ENCODE data around the gene SNRPB.

Gene SNRPB

DNA sequence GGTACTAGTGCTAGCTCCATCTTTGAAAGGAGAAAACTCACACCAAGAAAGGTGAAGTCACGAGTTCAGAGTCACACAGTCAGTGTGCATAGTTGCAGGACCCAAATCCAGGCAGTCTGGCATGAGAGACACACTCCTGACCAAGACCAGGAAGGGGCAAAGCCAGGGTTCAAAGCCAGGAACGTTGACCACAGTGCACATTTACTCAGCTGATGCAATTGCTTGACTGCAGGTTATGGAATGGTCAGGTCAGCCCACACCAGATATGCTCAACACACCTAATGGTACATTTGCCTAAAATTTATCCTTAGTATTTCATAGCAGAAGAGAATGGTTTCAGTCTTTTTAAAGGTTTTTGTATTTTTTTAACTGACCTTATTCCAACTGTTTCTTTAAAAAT, 52.2 kb downstream of the SNRPB start:
- Histone ChIP-seq H3K9ac (ENCODE audit: low read length) (no peak overlapping the region), H2AFZ (ENCODE audit: low read length) (no peak overlapping the region), H3F3A (ENCODE audit: insufficient read depth, low read length) (no peaks in the 10 kb centered on the region), H3K9me3 (ENCODE audit: low read length) (no peaks in the 10 kb centered on the region), H3K27me3 (ENCODE audit: insufficient read depth, low read length) (no peaks in the 10 kb centered on the region; the same call in 1 of the 2 replicates), H3K27ac (ENCODE audit: low read depth, low read length, poor library complexity, severe bottlenecking) (no peak overlapping the region), H3K4me1 (ENCODE audit: insufficient read depth, low read length, severe bottlenecking) (no peaks in the 10 kb centered on the region), H3K79me2 (ENCODE audit: insufficient read depth, low read length) (no peaks in the 10 kb centered on the region), H3K4me3 (ENCODE audit: low read depth, low read length, poor library complexity, severe bottlenecking) (no peak overlapping the region), H3K4me2 (ENCODE audit: low read length) (no peak overlapping the region), H4K20me1 (ENCODE audit: insufficient read depth, low read length) (no peaks in the 10 kb centered on the region), H3K36me3 (ENCODE audit: insufficient read depth, low read length) (no peaks in the 10 kb centered on the region), H3K9me2 (ENCODE audit: low read depth, low read length) (no peaks in the 10 kb centered on the region)
- no peak for TF ChIP-seq EZH2 (IDR thresholded peaks at IDR 0.05; ENCODE audit: borderline replicate concordance, low read length)
- TF ChIP-seq, protein P1, sequence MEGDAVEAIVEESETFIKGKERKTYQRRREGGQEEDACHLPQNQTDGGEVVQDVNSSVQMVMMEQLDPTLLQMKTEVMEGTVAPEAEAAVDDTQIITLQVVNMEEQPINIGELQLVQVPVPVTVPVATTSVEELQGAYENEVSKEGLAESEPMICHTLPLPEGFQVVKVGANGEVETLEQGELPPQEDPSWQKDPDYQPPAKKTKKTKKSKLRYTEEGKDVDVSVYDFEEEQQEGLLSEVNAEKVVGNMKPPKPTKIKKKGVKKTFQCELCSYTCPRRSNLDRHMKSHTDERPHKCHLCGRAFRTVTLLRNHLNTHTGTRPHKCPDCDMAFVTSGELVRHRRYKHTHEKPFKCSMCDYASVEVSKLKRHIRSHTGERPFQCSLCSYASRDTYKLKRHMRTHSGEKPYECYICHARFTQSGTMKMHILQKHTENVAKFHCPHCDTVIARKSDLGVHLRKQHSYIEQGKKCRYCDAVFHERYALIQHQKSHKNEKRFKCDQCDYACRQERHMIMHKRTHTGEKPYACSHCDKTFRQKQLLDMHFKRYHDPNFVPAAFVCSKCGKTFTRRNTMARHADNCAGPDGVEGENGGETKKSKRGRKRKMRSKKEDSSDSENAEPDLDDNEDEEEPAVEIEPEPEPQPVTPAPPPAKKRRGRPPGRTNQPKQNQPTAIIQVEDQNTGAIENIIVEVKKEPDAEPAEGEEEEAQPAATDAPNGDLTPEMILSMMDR (IDR thresholded peaks at IDR 0.05; ENCODE audit: low read length) = no peak

GRCh38 chr20:2417213-2417541, 53.4 kb downstream of the SNRPB start:
- Histone ChIP-seq H3K4me2 (ENCODE audit: low read length) (no peak overlapping the region), H3K4me3 (ENCODE audit: low read depth, low read length, poor library complexity, severe bottlenecking) (no peak overlapping the region), H3K27ac (ENCODE audit: low read depth, low read length, poor library complexity, severe bottlenecking) (no peak overlapping the region), H3K4me1 (ENCODE audit: insufficient read depth, low read length, severe bottlenecking) (no peaks in the 10 kb centered on the region), H4K20me1 (ENCODE audit: insufficient read depth, low read length) (no peaks in the 10 kb centered on the region), H3K9ac (ENCODE audit: low read length) (no peak overlapping the region), H3K79me2 (ENCODE audit: insufficient read depth, low read length) (no peaks in the 10 kb centered on the region), H3F3A (ENCODE audit: insufficient read depth, low read length) (no peaks in the 10 kb centered on the region), H3K27me3 (ENCODE audit: insufficient read depth, low read length) (no peaks in the 10 kb centered on the region; the same call in 1 of the 2 replicates), H3K9me3 (ENCODE audit: low read length) (no peaks in the 10 kb centered on the region), H3K9me2 (ENCODE audit: low read depth, low read length) (no peaks in the 10 kb centered on the region), H2AFZ (ENCODE audit: low read length) (no peak overlapping the region), H3K36me3 (ENCODE audit: insufficient read depth, low read length) (no peaks in the 10 kb centered on the region)
- TF ChIP-seq, protein P1 (IDR thresholded peaks at IDR 0.05; ENCODE audit: low read length) = no peak
- no peak for TF ChIP-seq EZH2 (IDR thresholded peaks at IDR 0.05; ENCODE audit: borderline replicate concordance, low read length)

DNA sequence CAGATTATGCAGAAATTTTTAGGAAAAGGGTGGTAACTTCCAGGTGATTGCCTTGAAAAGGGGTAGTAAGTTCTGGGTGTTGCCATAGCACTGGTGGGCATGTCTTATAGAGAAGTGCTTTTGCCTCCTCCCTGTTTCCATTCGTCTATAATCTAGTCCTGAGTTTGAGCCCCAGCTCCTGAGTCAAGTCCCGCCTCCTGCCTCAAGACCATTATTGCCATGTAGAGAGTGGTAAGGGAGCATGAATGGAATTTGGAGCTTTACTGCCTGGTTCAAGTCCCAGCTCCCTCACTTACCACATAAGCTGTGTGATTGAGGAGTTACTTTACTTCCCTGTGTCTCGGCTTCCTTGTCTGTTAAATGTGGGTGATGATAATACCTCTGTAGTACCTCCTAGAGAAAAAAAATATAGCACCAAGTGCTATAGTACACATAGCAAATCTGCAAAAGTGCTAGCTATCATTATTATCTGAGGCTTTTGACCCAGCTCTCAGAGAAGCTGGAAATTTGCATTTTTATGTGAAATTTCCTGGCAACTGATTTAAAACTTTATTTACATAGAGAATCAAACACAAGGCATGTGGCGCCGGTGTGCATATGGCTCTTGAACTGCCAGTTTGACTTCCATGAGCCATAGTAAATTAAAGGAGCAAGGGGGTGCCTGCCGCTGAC, 53.9 kb downstream of the SNRPB start:
- H4K20me1 ChIP-seq (ENCODE audit: insufficient read depth, low read length) = no peaks in the 10 kb centered on the region
- H3K9me3 ChIP-seq (ENCODE audit: low read length) = no peaks in the 10 kb centered on the region
- no peaks in the 10 kb centered on the region for H3K36me3 ChIP-seq (ENCODE audit: insufficient read depth, low read length)
- H3K27me3 ChIP-seq (ENCODE audit: insufficient read depth, low read length) = no peaks in the 10 kb centered on the region; the same call in 1 of the 2 replicates
- no peak overlapping the region for H3K4me3 ChIP-seq (ENCODE audit: low read depth, low read length, poor library complexity, severe bottlenecking)
- H3K9me2 ChIP-seq (ENCODE audit: low read depth, low read length) = no peaks in the 10 kb centered on the region
- H3F3A ChIP-seq (ENCODE audit: insufficient read depth, low read length) = no peaks in the 10 kb centered on the region
- H3K9ac ChIP-seq (ENCODE audit: low read length) = no peak overlapping the region
- H3K79me2 ChIP-seq (ENCODE audit: insufficient read depth, low read length) = no peaks in the 10 kb centered on the region
- H2AFZ ChIP-seq (ENCODE audit: low read length) = no peak overlapping the region
- no peaks in the 10 kb centered on the region for H3K4me1 ChIP-seq (ENCODE audit: insufficient read depth, low read length, severe bottlenecking)
- TF ChIP-seq, protein P1 (IDR thresholded peaks at IDR 0.05; ENCODE audit: low read length) = no peak
- TF ChIP-seq EZH2 (IDR thresholded peaks at IDR 0.05; ENCODE audit: borderline replicate concordance, low read length) = no peak
- no peak overlapping the region for H3K4me2 ChIP-seq (ENCODE audit: low read length)
- H3K27ac ChIP-seq (ENCODE audit: low read depth, low read length, poor library complexity, severe bottlenecking) = no peak overlapping the region

Measured in OCI-LY1 (cell line).